Stimulated activated CD8-positive, alpha-beta memory T cell treated with anti-CD3 and anti-CD28 coated beads, Interleukin-7, amount 100 ng/mL, for 48 hours (primary cell): ENCODE results near the gene ARHGAP30.
"Not testable (repeated sequence)": the region's sequence is repeated elsewhere in the genome, so short reads cannot be mapped to it uniquely, and the experiment has no call there.

Source experiments
- DNase-seq, 2 donors: peaks; one replicate each; pipeline ENCODE4 v3.0.0-alpha.2; 2020; ENCODE audit warnings: low read depth in 1 of 2; ENCODE audit errors: extremely low read depth in 1 of 2

ARHGAP30 gene

DNA sequence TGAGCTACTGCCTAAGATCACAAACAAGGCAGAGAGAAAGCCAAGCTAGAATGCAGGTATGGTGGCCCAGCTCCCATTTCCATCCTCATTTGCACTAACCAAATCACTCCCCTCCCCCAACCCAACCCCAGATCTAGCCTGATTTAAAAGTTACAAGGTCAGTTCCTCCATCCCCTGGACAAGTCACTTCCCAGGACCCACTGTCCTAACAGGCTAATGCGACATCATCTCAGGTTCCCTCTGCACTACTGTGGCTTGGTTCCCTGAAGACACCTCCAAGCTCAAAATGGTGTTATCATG is 51.1 kb downstream of the ARHGAP30 start:
- no peak for DNase-seq

DNA sequence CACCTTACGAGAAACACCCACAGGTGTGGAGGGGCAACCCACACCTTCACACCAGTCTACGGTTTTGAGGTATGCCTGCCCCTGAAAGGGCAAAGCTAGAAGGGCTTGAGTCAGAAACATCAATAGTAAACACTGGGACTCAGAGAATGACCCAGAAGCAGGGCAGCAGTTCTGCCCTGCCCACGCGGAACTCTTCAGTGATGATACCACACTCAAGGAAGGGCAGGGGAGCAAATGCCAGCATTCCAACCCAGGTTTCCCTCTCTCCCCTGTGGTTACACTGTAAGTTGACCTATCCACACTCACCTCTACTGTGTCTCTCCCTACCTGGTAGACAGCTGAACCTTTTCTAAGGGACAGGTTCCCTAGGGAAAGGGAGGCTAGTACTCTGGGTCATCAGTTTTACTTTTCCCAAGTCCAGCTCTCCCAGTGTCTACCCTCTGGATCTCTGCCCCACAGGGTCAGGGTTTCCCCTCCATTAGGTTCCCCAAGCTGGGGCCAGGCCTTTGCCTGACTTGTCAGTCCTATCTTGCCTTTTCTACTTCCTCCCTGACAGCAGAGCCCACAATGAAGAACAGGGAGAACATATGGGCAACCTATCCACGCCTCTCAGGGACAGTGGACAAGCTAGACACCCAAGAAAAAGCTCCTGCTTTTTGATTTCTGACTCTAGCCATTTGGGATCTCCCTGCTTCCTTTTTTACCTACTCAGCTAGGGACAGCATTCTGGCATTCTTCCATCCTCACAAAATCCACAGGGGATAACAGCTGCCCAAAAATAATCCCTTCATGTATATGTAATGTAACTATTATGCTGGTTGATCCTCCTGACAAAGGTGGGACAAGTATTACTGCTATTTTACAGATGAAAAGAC is 51.7 kb downstream of the ARHGAP30 start:
- DNase-seq, result no peak

DNA sequence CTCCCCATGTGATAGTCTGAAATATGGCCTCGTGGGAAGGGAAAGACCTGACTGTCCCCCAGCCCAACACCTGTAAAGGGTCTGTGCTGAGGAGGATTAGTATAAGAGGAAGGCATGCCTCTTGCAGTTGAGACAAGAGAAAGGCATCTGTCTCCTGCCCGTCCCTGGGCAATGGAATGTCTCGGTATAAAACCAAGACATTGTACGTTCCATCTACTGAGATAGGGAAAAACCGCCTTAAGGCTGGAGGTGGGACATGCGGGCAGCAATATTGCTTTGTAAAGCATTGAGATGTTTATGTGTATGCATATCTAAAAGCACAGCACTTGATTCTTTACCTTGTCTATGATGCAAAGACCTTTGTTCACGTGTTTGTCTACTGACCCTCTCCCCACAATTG is 52.5 kb downstream of the ARHGAP30 start:
- DNase-seq, result not testable (repeated sequence)

DNA sequence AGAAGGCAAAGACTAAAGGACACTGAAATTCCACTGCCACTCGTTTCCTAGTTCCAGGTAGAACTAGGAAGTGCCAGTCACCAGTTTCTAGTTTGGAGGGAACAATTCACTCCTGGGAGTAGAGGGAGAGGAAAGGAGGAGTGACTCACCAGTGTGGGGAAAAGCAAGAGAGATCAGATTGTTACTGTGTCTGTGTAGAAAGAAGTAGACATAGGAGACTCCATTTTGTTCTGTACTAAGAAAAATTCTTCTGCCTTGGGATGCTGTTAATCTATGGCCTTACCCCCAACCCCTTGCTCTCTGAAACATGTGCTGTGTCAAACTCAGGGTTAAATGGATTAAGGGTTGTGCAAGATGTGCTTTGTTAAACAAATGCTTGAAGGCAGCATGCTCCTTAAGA is 53.0 kb downstream of the ARHGAP30 start:
- DNase-seq, result not testable (repeated sequence)

DNA sequence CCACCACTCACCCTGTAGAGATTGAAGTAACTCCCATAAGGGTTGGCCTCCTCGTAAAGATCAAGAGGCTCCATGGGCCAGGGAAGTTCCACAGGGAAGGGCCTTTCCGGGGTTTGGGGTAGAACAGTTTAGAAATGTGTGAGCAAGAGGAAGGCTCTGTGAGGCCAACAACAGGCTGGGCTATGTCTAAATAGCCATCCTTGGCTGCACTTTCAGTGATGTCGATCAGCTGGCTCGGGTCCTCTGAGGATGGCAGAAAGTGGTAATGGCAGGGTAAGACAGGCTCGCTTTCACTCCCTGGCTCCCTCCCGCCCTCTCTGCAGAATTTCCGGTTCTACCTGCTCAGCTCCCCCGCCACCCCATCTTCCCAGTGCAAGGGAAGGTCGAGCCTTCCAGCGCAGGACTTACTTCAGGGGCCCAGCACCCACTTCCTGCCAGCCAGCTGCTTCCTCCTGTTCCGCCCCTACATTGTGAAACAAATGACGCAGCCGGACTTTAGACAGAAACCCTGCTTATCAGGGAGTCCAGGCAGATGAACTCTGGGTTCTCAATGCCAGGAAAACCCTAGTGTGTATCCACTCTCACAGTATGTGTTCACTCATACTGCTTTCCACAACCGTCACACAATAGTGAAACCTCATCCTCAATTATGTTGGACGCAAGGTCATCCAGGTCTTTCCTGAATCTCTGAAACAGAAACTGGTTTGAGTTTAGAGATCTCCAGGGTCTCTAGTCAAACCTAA is 56.0 kb downstream of the ARHGAP30 start:
- DNase-seq, result peak; percentile 60 to 75

DNA sequence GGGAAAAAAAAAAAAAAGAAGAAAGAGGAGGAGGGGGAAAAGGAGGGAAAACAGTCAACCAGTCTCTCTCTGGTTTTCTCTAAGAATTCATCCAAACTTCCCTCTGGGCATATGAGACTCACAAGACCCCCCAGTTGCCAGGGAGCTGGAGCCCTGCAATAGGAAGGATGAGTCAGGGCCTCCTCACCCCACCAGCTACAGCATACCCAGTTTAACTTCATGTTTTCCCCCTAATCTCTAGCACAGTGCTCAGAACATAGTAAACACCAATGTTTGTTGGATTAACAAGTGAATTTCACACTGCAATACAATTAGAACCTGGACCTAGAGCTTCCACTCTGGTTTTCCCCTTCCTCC is 56.6 kb downstream of the ARHGAP30 start:
- no peak for DNase-seq

DNA sequence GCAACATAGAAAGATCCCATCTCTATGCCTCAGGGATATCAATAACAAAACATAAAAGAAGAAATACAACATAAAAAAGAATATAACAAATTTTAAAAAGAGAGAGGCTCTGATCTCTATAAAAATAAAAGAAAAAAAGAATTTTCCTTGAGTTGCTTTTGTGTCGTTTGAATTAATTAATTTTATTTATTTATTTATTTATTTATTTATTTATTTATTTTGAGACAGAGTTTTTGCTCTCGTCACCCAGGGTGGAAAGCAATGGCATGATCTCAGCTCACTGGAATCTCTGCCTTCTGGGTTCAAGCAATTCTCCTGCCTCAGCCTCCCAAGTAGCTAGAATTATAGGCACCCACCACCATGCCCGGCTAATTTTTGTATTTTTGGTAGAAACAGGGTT is 57.3 kb downstream of the ARHGAP30 start:
- no peak for DNase-seq

DNA sequence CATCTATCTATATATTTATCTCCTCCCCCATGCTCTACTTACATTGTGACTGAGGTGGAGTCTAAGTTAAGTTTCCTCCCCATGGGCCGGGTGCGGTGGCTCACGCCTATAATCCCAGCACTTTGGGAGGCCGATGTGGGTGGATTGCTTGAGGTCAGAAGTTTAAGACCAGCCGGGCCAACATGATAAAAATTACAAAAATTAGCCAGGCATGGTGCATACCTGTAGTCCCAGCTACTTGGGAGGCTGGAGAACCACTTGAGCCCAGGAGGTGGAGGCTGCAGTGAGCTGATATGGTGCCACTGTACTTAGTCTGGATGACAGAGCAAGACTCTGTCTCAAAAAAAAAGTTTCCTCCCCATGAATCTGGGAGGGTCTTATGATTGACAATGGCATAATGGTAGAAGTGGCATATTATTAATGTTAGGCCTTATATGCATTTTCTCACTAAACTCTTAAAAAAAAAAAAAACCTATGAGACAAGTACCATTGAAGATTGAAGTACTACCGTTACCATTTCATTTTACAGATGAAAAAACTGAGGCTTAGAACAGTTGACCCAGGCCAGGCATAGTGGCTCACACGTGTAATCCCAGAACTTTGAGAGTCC is 60.0 kb downstream of the ARHGAP30 start:
- DNase-seq, result no peak

DNA sequence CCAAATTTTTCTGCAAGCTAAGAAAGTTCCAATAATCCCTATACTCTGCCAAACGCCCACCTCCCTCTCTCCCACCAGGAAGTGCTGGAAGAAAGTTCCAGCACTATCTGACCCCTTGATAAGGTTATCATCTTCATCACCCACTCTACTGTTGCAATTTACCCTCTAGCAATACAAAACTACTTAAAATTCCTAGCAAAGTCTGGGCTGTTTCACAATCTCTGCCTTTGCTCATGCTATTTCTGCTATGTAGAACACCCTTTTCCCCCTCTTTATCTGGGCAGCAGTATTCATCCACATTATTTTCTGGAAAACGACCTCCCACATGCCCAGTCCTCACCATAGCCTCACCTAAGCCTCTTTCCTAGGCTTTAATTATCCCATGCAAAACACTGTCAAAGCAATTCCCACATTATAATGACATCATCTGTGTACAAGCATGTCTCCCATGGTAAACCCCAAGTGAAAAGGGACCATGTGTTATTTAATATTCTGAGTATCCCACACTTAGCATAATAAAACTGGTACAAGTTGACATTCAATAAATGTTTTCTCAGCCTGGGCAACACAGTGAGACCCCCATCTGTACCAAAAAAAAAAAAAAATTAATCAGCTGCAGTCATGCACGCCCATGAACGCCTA is 60.7 kb downstream of the ARHGAP30 start:
- DNase-seq, result no peak

DNA sequence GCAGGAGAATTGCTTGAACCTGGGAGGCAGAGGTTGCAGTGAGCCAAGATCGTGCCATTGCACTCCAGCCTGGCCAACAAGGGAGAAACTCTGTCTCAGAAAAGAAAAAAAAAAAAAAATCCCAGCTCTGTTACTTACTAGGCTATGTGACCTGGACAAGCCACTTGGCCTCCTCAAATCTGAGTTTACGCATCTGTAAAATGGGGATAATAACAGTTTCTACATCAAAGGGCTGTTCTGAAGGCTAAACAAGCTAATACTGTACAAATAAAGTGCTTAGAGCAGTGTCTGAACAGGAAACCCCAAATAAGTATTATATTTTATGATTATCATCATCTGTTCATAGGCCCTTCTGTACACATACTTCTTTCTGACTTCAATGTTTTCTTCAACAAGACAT is 62.3 kb downstream of the ARHGAP30 start:
- no peak for DNase-seq

DNA sequence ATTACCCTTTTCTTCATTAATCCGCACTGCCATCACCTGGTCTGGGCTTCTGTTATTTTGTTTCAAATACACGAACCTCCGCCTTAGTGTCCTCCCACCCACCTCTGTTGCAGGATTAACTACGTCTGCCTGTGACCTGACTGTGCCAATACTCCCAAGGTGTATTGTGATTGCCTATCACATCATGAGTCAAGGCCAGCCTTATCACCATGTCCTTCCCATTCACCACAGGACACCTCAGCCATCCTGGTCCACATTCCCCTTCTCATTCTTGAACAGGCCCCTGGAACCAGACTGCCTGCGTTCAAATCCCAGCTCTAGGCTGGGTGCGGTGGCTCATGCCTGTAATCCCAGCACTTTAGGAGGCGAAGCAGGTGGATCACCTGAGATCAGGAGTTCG is 63.1 kb downstream of the ARHGAP30 start:
- DNase-seq, result no peak

DNA sequence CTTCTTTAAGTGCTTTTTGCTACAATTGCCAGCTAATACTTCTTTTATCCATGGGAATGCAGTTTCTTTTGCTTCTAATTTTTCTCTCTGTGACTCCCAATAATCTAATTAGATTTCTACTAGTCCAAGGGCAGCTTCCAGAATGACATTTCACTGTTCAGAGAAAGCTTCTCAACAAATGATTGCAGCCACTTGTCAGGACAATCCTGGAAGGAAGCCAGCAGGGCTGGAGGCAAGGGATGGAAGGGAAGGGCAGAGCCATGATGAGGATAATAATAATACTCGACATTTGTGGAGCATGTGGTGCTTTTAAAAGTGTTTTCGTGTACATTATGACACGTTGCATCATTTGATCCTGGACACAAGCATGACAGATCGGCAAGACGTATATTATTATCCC is 68.2 kb downstream of the ARHGAP30 start:
- DNase-seq, result no peak

DNA sequence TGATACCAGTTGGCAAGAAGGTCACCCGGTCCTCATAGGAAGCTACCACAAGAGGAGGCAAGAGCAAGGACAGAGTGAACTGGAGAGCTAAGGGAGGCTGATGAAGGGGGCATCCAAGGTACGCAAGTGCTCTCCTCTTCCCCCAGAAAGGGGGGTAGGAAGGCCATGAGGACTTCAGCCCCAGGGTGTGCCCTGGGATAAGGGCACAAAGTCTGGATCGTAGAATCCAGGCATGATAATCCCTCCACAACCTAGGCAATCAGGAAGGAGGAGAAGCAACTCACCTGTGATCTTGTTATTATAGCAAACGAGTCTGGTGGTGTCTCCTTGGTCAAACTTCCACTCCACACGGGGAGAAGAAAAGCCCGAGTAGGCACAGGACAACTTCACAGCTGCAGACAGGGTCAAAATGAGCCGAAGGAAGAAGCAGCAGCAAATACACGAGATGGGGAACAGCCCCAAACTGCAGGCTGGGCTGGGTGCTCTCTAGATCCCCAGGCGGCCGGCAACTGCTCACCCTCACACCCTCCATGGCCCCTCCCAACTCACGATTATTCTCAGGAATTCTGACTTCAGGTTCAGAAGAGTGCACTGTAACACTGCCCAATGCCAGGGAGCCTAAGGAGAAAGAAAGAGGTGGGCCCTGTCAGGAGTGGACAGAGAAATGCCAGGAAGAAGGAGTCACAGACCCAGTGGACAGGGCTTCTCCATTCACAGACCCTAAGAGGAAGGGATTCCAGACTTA is 68.8 kb downstream of the ARHGAP30 start:
- no peak for DNase-seq

DNA sequence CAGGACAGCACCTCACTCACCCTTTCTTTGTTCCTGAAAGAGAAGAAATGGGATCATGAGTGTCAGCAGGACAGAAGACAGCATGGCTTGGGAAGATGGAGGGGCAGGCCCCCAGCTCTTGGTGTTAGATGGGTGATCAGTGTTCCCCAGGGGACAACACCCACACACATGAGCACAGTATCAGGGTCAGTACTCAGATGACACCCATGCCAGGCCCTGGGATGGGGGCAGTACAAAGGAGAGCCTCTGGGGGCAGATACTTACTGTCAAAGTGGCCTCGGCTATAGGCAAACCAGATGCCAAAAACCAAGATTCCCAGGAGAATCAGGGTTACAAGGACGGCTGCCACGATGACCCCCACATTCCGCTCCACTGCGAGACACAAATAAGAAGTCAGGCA is 70.3 kb downstream of the ARHGAP30 start:
- DNase-seq, result no peak

DNA sequence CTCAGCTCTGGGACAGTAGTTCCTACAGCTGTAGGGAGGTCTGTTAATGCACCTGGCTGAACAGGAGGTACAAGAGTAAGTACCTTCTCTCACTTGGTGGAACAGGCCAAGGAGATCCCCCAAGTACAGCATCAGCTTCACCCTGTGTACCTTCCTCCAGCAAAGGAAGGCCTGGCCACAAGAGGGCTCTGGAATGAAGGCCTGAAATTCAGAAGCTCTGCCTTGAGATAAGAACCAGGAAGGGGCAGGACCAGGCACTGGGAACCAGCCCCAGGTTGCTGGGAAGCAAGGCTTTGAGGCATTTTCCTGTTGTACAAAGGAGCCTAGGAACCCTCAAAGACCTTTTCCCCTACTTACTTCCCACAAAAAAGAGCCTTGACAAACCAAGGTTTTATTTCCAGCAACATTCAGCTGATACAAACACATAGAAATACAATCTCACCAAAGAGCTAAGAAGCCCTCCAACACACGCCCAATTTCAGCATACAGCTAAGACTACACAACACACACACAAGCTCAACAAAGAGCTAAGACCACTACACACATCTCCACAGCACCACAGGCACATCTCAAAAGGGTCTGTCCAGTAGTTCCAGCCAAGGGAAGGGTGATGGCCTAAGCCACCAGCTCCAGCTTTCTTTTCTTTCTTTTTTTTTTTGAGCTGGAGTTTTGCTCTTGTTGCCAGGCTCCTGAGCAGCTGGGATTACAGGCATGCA is 72.2 kb downstream of the ARHGAP30 start:
- no peak for DNase-seq
